ENCODE measurements around the gene ONECUT3. TPM values are rescaled to one million over a fixed set of nuclear protein-coding genes. Genes with fewer than 3 reads are reported as not detected.

The ONECUT3 gene
- total RNA-seq, 5 donors from 2014 or later (not counting 1 experiment from before 2014, with no cell fraction given) = 0.03 TPM; not detected in 3

- WGBS (ENCODE audit: insufficient coverage) = 12% methylated on average over 24 of the region's 39 CpGs
- Mint-ChIP-seq H3K4me3 (no peak overlapping the region), H3K9me3 (no peaks in the 10 kb centered on the region), H3K27ac (no peak overlapping the region), H3K36me3 (no peaks in the 10 kb centered on the region), H3K4me1 (peaks cover 0 to 2% (median 0%) of the 10 kb centered on the region in 3 donors), H3K27me3 (peaks cover 47 to 83% of the 10 kb centered on the region in 2 donors)
- Histone ChIP-seq H3K4me3 (ENCODE audit: control insufficient read depth in 1 of 2, extremely low read depth in 1 of 2, low read length in 1 of 2) (no peak overlapping the region), H3K36me3 (ENCODE audit: control insufficient read depth in 2 of 2, extremely low read depth in 1 of 2, insufficient read depth in 1 of 2, low read length in 1 of 2) (no peaks in the 10 kb centered on the region), H3K27ac (ENCODE audit: low read length) (no peak overlapping the region), H3K4me1 (ENCODE audit: control insufficient read depth in 1 of 2, extremely low read depth in 1 of 2, insufficient read depth in 2 of 2, low read length in 2 of 2) (peaks cover 0 to 10% of the 10 kb centered on the region in 2 experiments), H3K27me3 (replicated peaks in 1 of 2; ENCODE audit: control insufficient read depth in 2 of 2, extremely low read depth in 1 of 2, insufficient read depth in 2 of 2, low read length in 1 of 2) (peaks cover 9 to 100% of the 10 kb centered on the region in 2 experiments), H3K9me3 (no peaks in the 10 kb centered on the region)
- ATAC-seq (replicated peaks in 1 of 4) (no peak), DNase-seq (no peak)
- ChIA-PET POLR2A (no interaction called here), CTCF (no interaction called here)
Observed at GRCh38 chr19:1763648-1764639, 10.6 kb downstream of the ONECUT3 start.

- Mint-ChIP-seq H3K27me3 (peaks cover 47 to 84% of the 10 kb centered on the region in 2 donors), H3K36me3 (no peaks in the 10 kb centered on the region), H3K4me3 (no peak overlapping the region), H3K27ac (no peak overlapping the region), H3K9me3 (no peaks in the 10 kb centered on the region), H3K4me1 (peaks cover 0 to 2% (median 0%) of the 10 kb centered on the region in 3 donors)
- DNase-seq = no peak
- ATAC-seq (replicated peaks in 1 of 4) = no peak
- H3K36me3 ChIP-seq (ENCODE audit: control insufficient read depth in 2 of 2, extremely low read depth in 1 of 2, insufficient read depth in 1 of 2, low read length in 1 of 2) = no peaks in the 10 kb centered on the region
- H3K9me3 ChIP-seq = no peaks in the 10 kb centered on the region
- no peak overlapping the region for H3K4me3 ChIP-seq (ENCODE audit: control insufficient read depth in 1 of 2, extremely low read depth in 1 of 2, low read length in 1 of 2)
- CTCF ChIA-PET = no interaction called here
- peaks cover 9 to 100% of the 10 kb centered on the region in 2 experiments for H3K27me3 ChIP-seq (replicated peaks in 1 of 2; ENCODE audit: control insufficient read depth in 2 of 2, extremely low read depth in 1 of 2, insufficient read depth in 2 of 2, low read length in 1 of 2)
- no peak overlapping the region for H3K27ac ChIP-seq (ENCODE audit: low read length)
- whole genome bisulfite sequencing (ENCODE audit: insufficient coverage) = 20% methylated on average over 15 of the region's 15 CpGs
- H3K4me1 ChIP-seq (ENCODE audit: control insufficient read depth in 1 of 2, extremely low read depth in 1 of 2, insufficient read depth in 2 of 2, low read length in 2 of 2) = peaks cover 0 to 10% of the 10 kb centered on the region in 2 experiments
- POLR2A ChIA-PET = no interaction called here
Observed at GRCh38 chr19:1764729-1765128, 11.4 kb downstream of the ONECUT3 start.

DNA sequence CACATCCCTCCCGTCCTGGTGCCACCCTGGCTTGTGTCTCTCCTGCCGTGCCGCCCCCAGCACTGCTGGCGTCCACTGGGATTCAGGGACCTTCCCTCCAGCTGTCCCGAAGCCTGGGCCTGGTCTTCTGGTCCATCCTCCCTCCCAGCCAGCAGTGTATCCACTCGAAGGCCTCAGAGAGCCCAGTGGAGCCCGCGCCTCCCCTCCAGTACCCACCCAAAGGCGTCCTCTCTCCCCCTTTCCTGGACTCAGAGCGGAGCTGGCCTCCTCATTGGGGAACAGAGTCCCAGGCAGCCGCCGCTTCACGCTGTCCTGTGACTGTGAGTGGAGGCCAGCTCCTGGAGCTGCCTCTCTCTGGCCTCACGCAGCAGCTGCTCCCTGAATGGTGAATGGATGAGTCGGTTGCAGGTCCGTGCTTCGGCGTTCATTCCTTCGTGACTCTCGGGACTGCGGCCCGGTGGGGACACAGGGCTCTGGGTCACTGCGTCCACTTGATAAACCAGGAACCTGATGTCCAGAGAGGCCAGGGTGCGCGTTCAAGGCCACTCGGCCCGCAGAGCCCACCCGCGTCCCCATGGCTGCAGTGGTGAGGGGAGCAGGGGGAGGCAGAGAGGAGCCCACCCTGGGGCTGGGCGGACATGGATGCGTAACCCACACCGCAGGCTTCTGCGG, 12.1 kb downstream of the ONECUT3 start:
- no peak overlapping the region for H3K27ac ChIP-seq (ENCODE audit: low read length)
- DNase-seq (no peak), ATAC-seq (replicated peaks in 1 of 4) (no peak)
- peaks cover 0 to 10% of the 10 kb centered on the region in 2 experiments for H3K4me1 ChIP-seq (ENCODE audit: control insufficient read depth in 1 of 2, extremely low read depth in 1 of 2, insufficient read depth in 2 of 2, low read length in 2 of 2)
- no peaks in the 10 kb centered on the region for H3K9me3 ChIP-seq
- POLR2A ChIA-PET = no interaction called here
- WGBS (ENCODE audit: insufficient coverage) = 20% methylated on average over 28 of the region's 33 CpGs
- H3K27me3 ChIP-seq (replicated peaks in 1 of 2; ENCODE audit: control insufficient read depth in 2 of 2, extremely low read depth in 1 of 2, insufficient read depth in 2 of 2, low read length in 1 of 2) = peaks cover 9 to 100% of the 10 kb centered on the region in 2 experiments
- Mint-ChIP-seq H3K4me1 (peaks cover 0 to 2% (median 0%) of the 10 kb centered on the region in 3 donors), H3K4me3 (no peak overlapping the region), H3K9me3 (peaks cover 0 to 2% (median 1%) of the 10 kb centered on the region in 3 donors), H3K27ac (no peak overlapping the region), H3K36me3 (no peaks in the 10 kb centered on the region), H3K27me3 (peaks cover 53 to 84% of the 10 kb centered on the region in 2 donors)
- H3K4me3 ChIP-seq (ENCODE audit: control insufficient read depth in 1 of 2, extremely low read depth in 1 of 2, low read length in 1 of 2) = no peak overlapping the region
- CTCF ChIA-PET = no interaction called here
- H3K36me3 ChIP-seq (ENCODE audit: control insufficient read depth in 2 of 2, extremely low read depth in 1 of 2, insufficient read depth in 1 of 2, low read length in 1 of 2) = no peaks in the 10 kb centered on the region

- H3K36me3 Mint-ChIP-seq = no peaks in the 10 kb centered on the region
- WGBS (ENCODE audit: insufficient coverage) = 6% methylated on average over 18 of the region's 38 CpGs
- POLR2A ChIA-PET = no interaction called here
- no peak for DNase-seq
- Histone ChIP-seq H3K4me3 (ENCODE audit: control insufficient read depth in 1 of 2, extremely low read depth in 1 of 2, low read length in 1 of 2) (no peak overlapping the region), H3K27ac (ENCODE audit: low read length) (no peak overlapping the region), H3K27me3 (replicated peaks in 1 of 2; ENCODE audit: control insufficient read depth in 2 of 2, extremely low read depth in 1 of 2, insufficient read depth in 2 of 2, low read length in 1 of 2) (peaks cover 9 to 96% of the 10 kb centered on the region in 2 experiments), H3K9me3 (no peaks in the 10 kb centered on the region), H3K36me3 (ENCODE audit: control insufficient read depth in 2 of 2, extremely low read depth in 1 of 2, insufficient read depth in 1 of 2, low read length in 1 of 2) (no peaks in the 10 kb centered on the region), H3K4me1 (ENCODE audit: control insufficient read depth in 1 of 2, extremely low read depth in 1 of 2, insufficient read depth in 2 of 2, low read length in 2 of 2) (peaks cover 0 to 10% of the 10 kb centered on the region in 2 experiments)
- no peak overlapping the region for H3K4me3 Mint-ChIP-seq
- no peak for ATAC-seq (replicated peaks in 1 of 4)
- CTCF ChIA-PET = interaction anchor here (0.6 to 0.7 kb wide), 2 partner anchors 94 to 95 kb away, joined by 5 to 6 read pairs; no protein-coding TSS in a partner anchor
- no peak overlapping the region for H3K27ac Mint-ChIP-seq
- H3K4me1 Mint-ChIP-seq = peaks cover 0 to 2% (median 0%) of the 10 kb centered on the region in 3 donors
- peaks cover 0 to 10% (median 8%) of the 10 kb centered on the region in 3 donors for H3K9me3 Mint-ChIP-seq
- peaks cover 56 to 84% of the 10 kb centered on the region in 2 donors for H3K27me3 Mint-ChIP-seq
Observed at GRCh38 chr19:1765904-1766799, 12.8 kb downstream of the ONECUT3 start.

- no peak overlapping the region for H3K4me3 Mint-ChIP-seq
- Histone ChIP-seq H3K36me3 (ENCODE audit: control insufficient read depth in 2 of 2, extremely low read depth in 1 of 2, insufficient read depth in 1 of 2, low read length in 1 of 2) (no peaks in the 10 kb centered on the region), H3K27ac (ENCODE audit: low read length) (no peak overlapping the region), H3K9me3 (peaks cover 2% of the 10 kb centered on the region), H3K4me1 (ENCODE audit: control insufficient read depth in 1 of 2, extremely low read depth in 1 of 2, insufficient read depth in 2 of 2, low read length in 2 of 2) (peaks cover 0 to 10% of the 10 kb centered on the region in 2 experiments), H3K27me3 (replicated peaks in 1 of 2; ENCODE audit: control insufficient read depth in 2 of 2, extremely low read depth in 1 of 2, insufficient read depth in 2 of 2, low read length in 1 of 2) (peaks cover 9 to 94% of the 10 kb centered on the region in 2 experiments), H3K4me3 (ENCODE audit: control insufficient read depth in 1 of 2, extremely low read depth in 1 of 2, low read length in 1 of 2) (no peak overlapping the region)
- DNase-seq (no peak), ATAC-seq (replicated peaks in 1 of 4) (no peak)
- ChIA-PET POLR2A (no interaction called here), CTCF (interaction anchor here in 1 of 2 donors (0.5 to 0.6 kb wide), 2 partner anchors 96 to 773 kb away, joined by 3 to 6 read pairs; no protein-coding TSS in a partner anchor)
- H3K4me1 Mint-ChIP-seq = peaks cover 0 to 2% (median 0%) of the 10 kb centered on the region in 3 donors
- H3K9me3 Mint-ChIP-seq = peaks cover 0 to 15% (median 12%) of the 10 kb centered on the region in 3 donors
- no peak overlapping the region for H3K27ac Mint-ChIP-seq
- H3K27me3 Mint-ChIP-seq = peaks cover 55 to 82% of the 10 kb centered on the region in 2 donors
- 14% methylated on average over 1 of the region's 10 CpGs for WGBS (ENCODE audit: insufficient coverage)
- H3K36me3 Mint-ChIP-seq = no peaks in the 10 kb centered on the region
Observed at GRCh38 chr19:1766800-1767352, 13.6 kb downstream of the ONECUT3 start.
